ENCODE data around the gene MYO15B.

The MYO15B gene

GRCh38 chr17:75640556-75641119 lies 53.0 kb downstream of the MYO15B start:
- no peak for DNase-seq (ENCODE audit: low read depth)

DNA sequence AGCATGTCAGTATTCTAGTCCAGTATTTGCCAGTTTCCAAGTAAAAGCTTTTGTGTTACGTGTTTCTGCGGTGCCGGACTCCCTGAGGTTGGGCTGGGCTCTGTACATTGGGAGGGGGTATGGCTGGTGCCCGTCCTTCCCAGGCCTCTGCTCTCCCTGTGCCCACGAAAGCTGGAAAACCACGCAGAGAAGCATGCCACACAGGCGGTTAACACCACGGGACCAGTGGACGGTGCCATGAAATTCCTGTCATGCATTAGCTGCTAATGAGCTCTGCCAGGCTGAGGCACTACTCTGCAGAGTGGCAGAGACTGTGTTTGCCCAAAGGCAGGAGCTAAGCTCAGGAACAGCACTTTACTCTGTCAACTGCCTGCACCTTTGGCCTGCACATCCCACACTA lies 53.7 kb downstream of the MYO15B start:
- no peak for TF ChIP-seq CTCF (conservative IDR thresholded peaks at IDR 0.05; ENCODE audit: control insufficient read depth, insufficient read depth, low read depth, low read length)
- no peak overlapping the region for H3K4me3 ChIP-seq (ENCODE audit: control insufficient read depth, low read depth, low read length)
- no peak for DNase-seq (ENCODE audit: low read depth)

More at GRCh38 chr17:75640556-75641119, 53.0 kb downstream of the MYO15B start:
- no peak overlapping the region for H3K4me3 ChIP-seq (ENCODE audit: control insufficient read depth, low read depth, low read length)
- TF ChIP-seq CTCF (conservative IDR thresholded peaks at IDR 0.05; ENCODE audit: control insufficient read depth, insufficient read depth, low read depth, low read length) = no peak

DNA sequence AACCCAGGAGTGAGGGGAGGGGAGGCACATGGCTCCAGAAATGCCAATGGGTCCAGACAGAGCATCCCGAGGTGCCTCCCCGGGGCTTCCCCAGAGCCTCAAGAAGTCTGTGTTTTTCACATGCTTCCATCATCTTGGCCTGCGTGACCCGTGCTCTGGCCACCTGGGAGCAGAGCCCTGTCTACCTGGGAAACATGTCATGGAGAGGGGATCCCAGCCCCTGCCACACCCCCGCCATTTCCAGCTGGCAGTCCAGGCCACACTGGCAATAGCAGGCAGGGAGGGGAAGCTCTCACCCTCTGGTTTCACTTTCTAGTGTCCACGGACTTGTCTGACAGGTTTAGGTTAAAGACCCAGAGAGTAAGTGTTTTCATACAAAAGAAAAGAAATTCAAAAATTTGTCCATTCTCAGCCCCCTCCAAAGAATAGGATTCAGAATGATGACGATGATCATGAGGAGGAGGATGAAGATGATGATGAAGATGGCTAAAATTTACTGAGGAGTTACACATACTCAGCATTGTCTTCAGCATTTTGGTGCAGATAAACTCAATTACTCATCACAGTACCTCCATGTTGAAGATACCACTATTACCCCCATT lies 54.7 kb downstream of the MYO15B start:
- no peak overlapping the region for H3K4me3 ChIP-seq (ENCODE audit: control insufficient read depth, low read depth, low read length)
- TF ChIP-seq CTCF (conservative IDR thresholded peaks at IDR 0.05; ENCODE audit: control insufficient read depth, insufficient read depth, low read depth, low read length) = no peak
- no peak for DNase-seq (ENCODE audit: low read depth)

- DNase-seq (ENCODE audit: low read depth) = no peak
- no peak overlapping the region for H3K4me3 ChIP-seq (ENCODE audit: control insufficient read depth, low read depth, low read length)
- no peak for TF ChIP-seq CTCF (conservative IDR thresholded peaks at IDR 0.05; ENCODE audit: control insufficient read depth, insufficient read depth, low read depth, low read length)
Observed at GRCh38 chr17:75642784-75643642, 55.4 kb downstream of the MYO15B start.

GRCh38 chr17:75643643-75644017 lies 56.0 kb downstream of the MYO15B start:
- no peak for DNase-seq (ENCODE audit: low read depth)
- no peak overlapping the region for H3K4me3 ChIP-seq (ENCODE audit: control insufficient read depth, low read depth, low read length)
- no peak for TF ChIP-seq CTCF (conservative IDR thresholded peaks at IDR 0.05; ENCODE audit: control insufficient read depth, insufficient read depth, low read depth, low read length)

DNA sequence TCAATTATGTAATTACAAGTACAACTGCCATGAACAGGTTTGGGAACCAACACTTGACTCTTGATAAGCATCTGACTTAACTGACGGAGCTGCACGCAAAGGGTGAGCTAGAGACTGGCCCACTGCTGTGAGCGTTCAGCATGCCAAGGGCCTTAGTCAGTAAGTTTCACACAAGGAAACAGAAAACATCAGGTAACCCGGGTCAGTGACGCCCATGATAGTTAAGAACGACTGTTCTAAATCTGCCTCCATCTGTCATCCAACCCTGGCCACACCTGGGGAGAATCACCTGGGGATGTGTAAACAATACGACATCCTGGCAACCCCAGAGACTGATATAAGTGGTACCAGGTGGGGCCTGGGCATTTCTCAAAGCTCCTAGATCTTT lies 57.9 kb downstream of the MYO15B start:
- H3K4me3 ChIP-seq (ENCODE audit: control insufficient read depth, low read depth, low read length) = no peak overlapping the region
- TF ChIP-seq CTCF (conservative IDR thresholded peaks at IDR 0.05; ENCODE audit: control insufficient read depth, insufficient read depth, low read depth, low read length) = no peak
- no peak for DNase-seq (ENCODE audit: low read depth)

Data from fibroblast of mammary gland (primary cell).